Sigmoid colon (tissue), 4 donors: ENCODE results near the gene ACTR10.

ENCODE experiments used
- CTCF ChIP-seq, 4 experiments: fragments of 450-650 bp in 3 of 4; fragments of 200-600 bp in 1 of 4; IDR thresholded peaks; one replicate each; pipeline ENCODE4 v1.5.1; 2016 to 2019; ENCODE audit warnings: antibody characterized with exemption in 4 of 4, mild to moderate bottlenecking in 3 of 4, moderate library complexity in 2 of 4
- EP300 ChIP-seq, 4 donors: sonication (generic); formaldehyde crosslinking; IDR thresholded peaks; one replicate each; pipeline ENCODE4 v1.6.1; 2017; ENCODE audit warnings: antibody characterized with exemption in 4 of 4
- POLR2A ChIP-seq, 2 donors: fragments of 450-650 bp; IDR thresholded peaks; one replicate each; pipeline ENCODE4 v1.6.1; 2016; ENCODE audit warnings: antibody characterized with exemption in 2 of 2, mild to moderate bottlenecking in 2 of 2, moderate library complexity in 2 of 2

GRCh38 chr14:58216544-58216943, 16.6 kb downstream of the ACTR10 start:
- TF ChIP-seq POLR2A (IDR thresholded peaks at IDR 0.05) (no peak), CTCF (IDR thresholded peaks at IDR 0.05) (no peak), EP300 (IDR thresholded peaks at IDR 0.05) (no peak)
